Ectodermal cell (in vitro differentiated cells): Measurements from ENCODE around the gene GAS2L2.

Source experiments
- H3K27ac ChIP-seq: 2 replicates; pipeline ENCODE4 v1.7.0; 2013; ENCODE audit warnings: mild to moderate bottlenecking, low read depth, low read length; ENCODE audit not compliant: insufficient read depth, poor library complexity, severe bottlenecking
- H3K27me3 ChIP-seq: 2 replicates; pipeline ENCODE4 v1.7.0; 2013; ENCODE audit warnings: mild to moderate bottlenecking, low read length; ENCODE audit not compliant: insufficient read depth, control insufficient read depth, poor library complexity, severe bottlenecking
- H3K36me3 ChIP-seq: one replicate; pipeline ENCODE4 v1.7.0; 2013; ENCODE audit warnings: low read length; ENCODE audit not compliant: control insufficient read depth, insufficient read depth
- H3K4me1 ChIP-seq: one replicate; pipeline ENCODE4 v1.7.0; 2013; ENCODE audit warnings: low read length; ENCODE audit not compliant: control insufficient read depth, insufficient read depth
- H3K4me3 ChIP-seq: 2 replicates; pipeline ENCODE4 v1.7.0; 2013; ENCODE audit warnings: low read depth, low read length, control low read depth; ENCODE audit not compliant: insufficient read depth
- H3K9me3 ChIP-seq: 2 replicates; pipeline ENCODE4 v1.7.0; 2013; ENCODE audit warnings: mild to moderate bottlenecking, low read length, moderate library complexity; ENCODE audit not compliant: control insufficient read depth
- WGBS, 2 experiments: methylation state at CpG; one replicate each; pipeline ENCODE4 v1.1.7; 2013; ENCODE audit warnings: missing lambda C conversion rate in 2 of 2; 5-methylcytosine and 5-hydroxymethylcytosine counted together

Gene GAS2L2

GRCh38 chr17:35791681-35792350, 38.8 kb upstream of the GAS2L2 start:
- H3K9me3 ChIP-seq = no peaks in the 10 kb centered on the region
- H3K36me3 ChIP-seq = no peaks in the 10 kb centered on the region
- no peak overlapping the region for H3K4me3 ChIP-seq
- no peaks in the 10 kb centered on the region for H3K4me1 ChIP-seq
- WGBS, 2 experiments = 46 to 52% methylated on average over 9 of the region's 9 CpGs
- no peak overlapping the region for H3K27ac ChIP-seq
- peaks cover 54% of the 10 kb centered on the region for H3K27me3 ChIP-seq

- Histone ChIP-seq H3K4me3 (no peak overlapping the region), H3K27me3 (peaks cover 45% of the 10 kb centered on the region), H3K36me3 (no peaks in the 10 kb centered on the region), H3K9me3 (no peaks in the 10 kb centered on the region), H3K4me1 (no peaks in the 10 kb centered on the region), H3K27ac (no peak overlapping the region)
- WGBS, 2 experiments = 95 to 96% methylated on average over 3 of the region's 3 CpGs
These were observed 37.8 kb upstream of the GAS2L2 start for GRCh38 chr17:35790841-35791240.

- H3K27ac ChIP-seq = no peak overlapping the region
- WGBS, 2 experiments = 69 to 74% methylated on average over 2 of the region's 2 CpGs
These were observed 35.7 kb upstream of the GAS2L2 start for GRCh38 chr17:35788477-35789368.

GRCh38 chr17:35786941-35787432, 33.9 kb upstream of the GAS2L2 start:
- H3K27me3 ChIP-seq = peaks cover 6% of the 10 kb centered on the region
- H3K4me1 ChIP-seq = no peaks in the 10 kb centered on the region
- 67 to 69% methylated on average over 3 of the region's 3 CpGs for WGBS, 2 experiments
- H3K36me3 ChIP-seq = no peaks in the 10 kb centered on the region
- no peaks in the 10 kb centered on the region for H3K9me3 ChIP-seq
- H3K4me3 ChIP-seq = no peak overlapping the region
- H3K27ac ChIP-seq = no peak overlapping the region

More at GRCh38 chr17:35788477-35789368, 35.7 kb upstream of the GAS2L2 start:
- H3K36me3 ChIP-seq = no peaks in the 10 kb centered on the region
- no peaks in the 10 kb centered on the region for H3K9me3 ChIP-seq
- H3K4me3 ChIP-seq = no peak overlapping the region
- H3K4me1 ChIP-seq = no peaks in the 10 kb centered on the region
- peaks cover 23% of the 10 kb centered on the region for H3K27me3 ChIP-seq

GRCh38 chr17:35784895-35785294, 31.9 kb upstream of the GAS2L2 start:
- Histone ChIP-seq H3K27me3 (no peaks in the 10 kb centered on the region), H3K4me3 (no peak overlapping the region), H3K36me3 (no peaks in the 10 kb centered on the region), H3K27ac (no peak overlapping the region), H3K9me3 (no peaks in the 10 kb centered on the region), H3K4me1 (no peaks in the 10 kb centered on the region)
- WGBS, 2 experiments = 89 to 93% methylated on average over 2 of the region's 2 CpGs

GRCh38 chr17:35780950-35781349, 27.9 kb upstream of the GAS2L2 start:
- no peaks in the 10 kb centered on the region for H3K27me3 ChIP-seq
- 84 to 88% methylated on average over 3 of the region's 3 CpGs for WGBS, 2 experiments
- H3K4me1 ChIP-seq = no peaks in the 10 kb centered on the region
- no peaks in the 10 kb centered on the region for H3K9me3 ChIP-seq
- H3K27ac ChIP-seq = no peak overlapping the region
- H3K4me3 ChIP-seq = no peak overlapping the region
- no peaks in the 10 kb centered on the region for H3K36me3 ChIP-seq

DNA sequence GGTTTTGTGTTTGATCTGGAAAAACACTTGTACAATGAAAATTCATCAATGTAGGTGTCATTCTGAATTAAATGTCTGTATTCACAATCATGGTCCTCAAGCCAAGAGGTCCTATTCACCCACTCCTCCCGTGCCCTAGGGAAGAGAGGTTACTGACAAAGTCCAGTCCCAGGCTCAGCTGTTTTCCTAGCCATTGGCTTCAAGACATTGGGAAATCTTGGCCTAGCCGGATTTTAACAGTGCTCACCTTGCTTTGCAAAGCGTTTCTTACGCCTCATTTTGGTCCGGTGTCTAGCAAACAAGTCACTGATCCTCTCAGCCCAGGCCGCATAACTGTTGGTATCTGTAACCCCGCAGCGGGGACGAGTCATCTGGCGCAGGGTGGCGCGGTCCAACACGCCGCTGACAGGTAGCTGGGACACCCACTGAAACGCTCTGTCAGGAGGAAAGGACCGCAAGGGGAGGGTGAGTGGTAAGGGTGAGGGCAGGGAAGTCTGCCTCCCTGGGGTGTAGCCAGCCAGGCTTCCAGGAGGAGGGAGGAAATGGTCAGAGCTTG, 25.7 kb upstream of the GAS2L2 start:
- peaks cover 18% of the 10 kb centered on the region for H3K4me1 ChIP-seq
- H3K9me3 ChIP-seq = no peaks in the 10 kb centered on the region
- 94% methylated on average over 16 of the region's 16 CpGs for WGBS, 2 experiments
- no peak overlapping the region for H3K4me3 ChIP-seq
- H3K36me3 ChIP-seq = no peaks in the 10 kb centered on the region
- H3K27ac ChIP-seq = no peak overlapping the region
- no peaks in the 10 kb centered on the region for H3K27me3 ChIP-seq

DNA sequence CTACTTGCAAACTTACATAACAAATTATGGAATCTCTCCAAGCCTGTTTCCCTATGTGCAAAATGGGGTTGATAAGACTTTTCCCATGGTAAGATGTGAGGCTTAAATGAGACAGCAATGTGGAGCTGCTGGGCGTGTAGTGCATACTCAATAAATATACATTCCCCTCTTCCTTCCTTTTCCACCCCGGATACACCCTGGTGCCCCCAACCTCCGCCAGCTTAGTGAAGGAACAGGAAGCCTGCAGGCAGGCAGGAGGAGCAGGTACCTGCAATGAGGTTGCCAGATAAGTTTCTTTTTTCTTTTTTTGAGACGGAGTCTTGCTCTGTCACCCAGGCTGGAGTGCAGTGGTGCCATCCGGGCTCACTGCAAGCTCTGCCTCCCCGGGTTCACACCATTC, 22.5 kb upstream of the GAS2L2 start:
- 91 to 93% methylated on average over 6 of the region's 6 CpGs for WGBS, 2 experiments
- no peaks in the 10 kb centered on the region for H3K36me3 ChIP-seq
- H3K27me3 ChIP-seq = no peaks in the 10 kb centered on the region
- H3K27ac ChIP-seq = no peak overlapping the region
- H3K9me3 ChIP-seq = no peaks in the 10 kb centered on the region
- H3K4me1 ChIP-seq = peaks cover 37% of the 10 kb centered on the region
- no peak overlapping the region for H3K4me3 ChIP-seq

DNA sequence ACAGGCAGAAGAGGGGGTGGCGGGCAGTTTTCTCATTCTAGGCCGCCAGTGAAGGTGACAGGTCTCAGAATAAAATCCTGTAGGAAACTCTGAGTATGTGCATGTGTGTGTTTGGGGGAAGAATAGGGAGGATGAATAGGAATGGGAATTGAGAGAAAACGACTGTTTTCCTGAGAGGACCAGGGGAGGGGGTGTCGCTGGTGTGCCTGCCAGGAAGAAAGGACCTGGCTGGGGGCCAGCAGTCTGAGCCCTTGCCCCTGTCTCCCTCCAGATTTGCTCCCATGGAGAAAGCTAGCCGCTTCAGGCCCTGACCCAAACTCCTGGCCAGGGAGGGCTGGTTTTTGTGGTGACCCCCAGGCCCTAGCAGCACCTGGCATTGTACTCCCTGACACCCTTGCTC, 22.0 kb upstream of the GAS2L2 start:
- Histone ChIP-seq H3K27ac (no peak overlapping the region), H3K4me1 (peaks cover 37% of the 10 kb centered on the region), H3K36me3 (no peaks in the 10 kb centered on the region), H3K9me3 (no peaks in the 10 kb centered on the region), H3K27me3 (no peaks in the 10 kb centered on the region), H3K4me3 (no peak overlapping the region)
- WGBS, 2 experiments = 72 to 80% methylated on average over 5 of the region's 5 CpGs

DNA sequence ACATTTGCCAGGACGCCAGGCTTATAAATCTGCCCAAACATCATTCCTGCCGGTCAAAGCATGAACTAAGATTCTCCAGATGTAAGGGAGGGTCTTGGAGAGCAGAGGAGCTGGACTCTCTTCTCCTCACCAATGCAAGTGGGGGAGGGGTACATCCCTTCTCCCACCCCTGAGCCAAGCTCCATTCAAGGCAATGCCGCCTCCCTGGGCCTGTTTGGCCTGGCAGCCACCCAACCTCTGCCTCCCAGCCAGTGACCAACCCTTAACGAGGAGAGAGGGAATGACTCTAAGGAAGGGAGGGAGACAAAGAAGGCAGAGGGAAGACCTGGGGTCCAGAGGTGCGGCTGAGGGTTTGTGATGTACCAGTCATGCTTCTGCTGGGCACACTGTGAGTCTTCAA, 21.5 kb upstream of the GAS2L2 start:
- 75 to 76% methylated on average over 5 of the region's 5 CpGs for WGBS, 2 experiments
- Histone ChIP-seq H3K27ac (no peak overlapping the region), H3K4me1 (peaks cover 37% of the 10 kb centered on the region)

More for the DNA sequence above, 21.5 kb upstream of the GAS2L2 start:
- no peaks in the 10 kb centered on the region for H3K36me3 ChIP-seq
- H3K4me3 ChIP-seq = no peak overlapping the region
- H3K9me3 ChIP-seq = no peaks in the 10 kb centered on the region
- H3K27me3 ChIP-seq = no peaks in the 10 kb centered on the region
